NOMO-1 treated with DMSO at 0.1 percent for 48 hours (cell line): ENCODE results near the gene ISOC2.
"Not testable (repeated sequence)": the region's sequence is repeated elsewhere in the genome, so short reads cannot be mapped to it uniquely, and the experiment has no call there.

ENCODE experiments used
- DNase-seq: peaks from one replicate; lab custom pipeline; 2025; ENCODE audit not compliant: unreplicated experiment; lab: John Stamatoyannopoulos, UW

Gene ISOC2, protein sequence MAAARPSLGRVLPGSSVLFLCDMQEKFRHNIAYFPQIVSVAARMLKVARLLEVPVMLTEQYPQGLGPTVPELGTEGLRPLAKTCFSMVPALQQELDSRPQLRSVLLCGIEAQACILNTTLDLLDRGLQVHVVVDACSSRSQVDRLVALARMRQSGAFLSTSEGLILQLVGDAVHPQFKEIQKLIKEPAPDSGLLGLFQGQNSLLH

DNA sequence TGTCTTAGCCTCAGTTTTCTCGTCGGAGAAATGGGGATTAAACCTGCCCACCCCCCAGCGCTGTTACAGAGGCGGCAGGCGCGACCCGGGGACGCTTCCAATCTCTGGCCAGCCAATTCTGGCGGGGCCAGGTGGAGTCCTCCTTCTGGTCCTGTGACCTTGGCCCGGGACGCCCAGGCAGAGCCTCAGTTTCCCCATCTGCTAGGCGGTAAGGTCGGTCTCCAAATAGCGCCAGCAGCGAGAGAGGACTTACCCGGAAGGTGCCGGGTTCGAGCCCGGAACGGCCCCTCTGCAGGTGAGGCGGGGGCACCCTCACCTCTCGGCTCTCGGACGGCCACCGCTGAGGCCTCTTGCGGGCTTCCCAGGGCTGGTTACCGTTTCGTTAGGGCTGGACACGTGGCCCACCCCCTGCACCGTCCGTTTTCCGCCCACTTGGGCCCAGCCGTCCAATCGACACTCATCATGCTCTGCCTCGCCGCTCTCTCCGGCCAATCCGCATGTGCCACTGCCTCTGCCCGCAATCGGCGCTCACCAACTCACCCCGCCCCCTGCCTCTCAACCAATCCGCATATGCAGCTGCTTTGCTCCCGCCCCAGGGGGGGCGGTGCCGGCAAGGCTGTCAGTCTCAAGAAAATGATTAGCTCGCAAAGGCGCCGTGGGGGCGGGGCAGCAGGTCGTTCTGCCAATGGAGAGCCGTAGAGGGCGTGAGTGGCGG lies at the start of gene ISOC2:
TSS of gene ISOC2 (minus strand) at position 384 of the 715 bp plus-strand sequence. CDS start 5,156 bp downstream, outside the sequence.
- DNase-seq = peak; percentile 99

GRCh38 chr19:55508120-55508519 lies 46.7 kb upstream of the ISOC2 start:
- DNase-seq = no peak

GRCh38 chr19:55504981-55505380 lies 43.5 kb upstream of the ISOC2 start:
- no peak for DNase-seq

GRCh38 chr19:55504252-55504603 lies 42.8 kb upstream of the ISOC2 start:
- no peak for DNase-seq

DNA sequence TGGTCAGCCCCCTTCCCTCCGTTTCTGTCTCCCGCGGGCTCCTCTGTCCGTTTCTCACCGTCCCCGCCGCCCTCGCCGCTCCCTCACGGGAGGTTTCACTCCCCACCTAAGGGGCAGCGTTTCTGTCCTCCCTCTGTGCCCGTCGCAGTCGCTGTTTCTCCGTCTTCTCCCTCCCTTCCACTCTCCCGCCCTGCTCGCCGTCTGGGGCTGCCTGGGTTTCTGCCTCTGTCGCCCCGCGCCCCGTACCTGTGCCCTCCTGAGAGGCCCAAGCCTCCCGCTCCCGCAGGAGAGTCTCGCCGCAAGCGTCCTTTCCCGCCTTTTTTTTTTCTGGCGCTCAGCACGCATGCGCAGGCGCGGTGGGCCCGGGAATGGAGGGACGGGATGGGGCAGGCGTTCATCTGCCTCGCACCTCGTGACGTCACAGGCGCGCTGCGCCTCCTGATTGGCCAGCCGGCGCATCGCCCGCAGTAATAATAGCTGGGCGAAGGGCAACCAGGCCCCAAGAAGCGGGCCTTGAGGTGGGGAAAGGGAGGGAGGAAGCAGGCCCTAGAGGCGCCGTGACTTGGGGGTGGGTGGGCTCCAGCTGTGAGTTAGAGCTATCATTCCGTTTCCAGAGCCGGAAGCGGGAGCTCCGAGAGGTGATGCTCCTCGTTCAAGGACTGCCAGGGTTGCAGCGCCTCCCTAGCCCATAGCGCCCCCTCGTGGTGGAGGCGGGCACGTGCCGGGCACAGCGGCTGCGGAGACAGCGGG lies 42.2 kb upstream of the ISOC2 start:
- peak; percentile 87 for DNase-seq

- DNase-seq = no peak
These were observed 41.7 kb upstream of the ISOC2 start for GRCh38 chr19:55503157-55503501.

DNA sequence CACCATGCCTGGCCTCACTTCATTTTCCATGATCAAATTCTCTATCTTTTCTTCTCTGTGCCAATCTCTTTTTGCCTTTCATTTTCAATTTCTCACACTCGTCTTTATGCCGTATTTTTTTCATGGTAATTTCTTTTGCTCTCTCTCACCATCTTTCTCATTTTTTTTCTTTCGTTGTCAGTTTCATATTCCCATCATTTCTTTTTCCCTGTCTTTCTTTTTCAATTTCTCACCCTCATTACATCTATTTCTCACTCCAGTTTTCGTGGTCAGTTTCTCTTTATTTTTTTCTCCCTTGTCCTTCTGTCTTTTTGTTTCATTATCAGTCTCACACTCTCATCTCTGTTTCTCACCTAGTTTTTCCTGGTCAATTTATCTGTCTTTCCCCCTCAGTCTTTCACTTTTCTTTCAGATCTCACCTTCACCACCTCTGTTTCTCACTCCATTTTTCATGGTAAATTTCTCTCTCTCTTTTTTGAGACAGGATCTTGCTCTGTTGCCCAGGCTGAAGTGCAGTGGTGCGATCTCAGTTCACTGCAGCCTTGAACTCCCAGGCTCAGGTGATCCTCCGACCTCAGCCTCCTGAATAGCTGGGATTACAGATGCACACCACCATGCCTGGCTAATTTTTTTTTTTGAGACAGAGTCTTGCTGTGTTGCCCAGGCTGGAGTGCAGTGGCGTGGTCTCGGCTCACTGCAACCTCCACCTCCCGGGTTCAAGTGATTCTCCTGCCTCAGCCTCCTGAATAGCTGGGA lies 40.9 kb upstream of the ISOC2 start:
- DNase-seq = no peak

DNA sequence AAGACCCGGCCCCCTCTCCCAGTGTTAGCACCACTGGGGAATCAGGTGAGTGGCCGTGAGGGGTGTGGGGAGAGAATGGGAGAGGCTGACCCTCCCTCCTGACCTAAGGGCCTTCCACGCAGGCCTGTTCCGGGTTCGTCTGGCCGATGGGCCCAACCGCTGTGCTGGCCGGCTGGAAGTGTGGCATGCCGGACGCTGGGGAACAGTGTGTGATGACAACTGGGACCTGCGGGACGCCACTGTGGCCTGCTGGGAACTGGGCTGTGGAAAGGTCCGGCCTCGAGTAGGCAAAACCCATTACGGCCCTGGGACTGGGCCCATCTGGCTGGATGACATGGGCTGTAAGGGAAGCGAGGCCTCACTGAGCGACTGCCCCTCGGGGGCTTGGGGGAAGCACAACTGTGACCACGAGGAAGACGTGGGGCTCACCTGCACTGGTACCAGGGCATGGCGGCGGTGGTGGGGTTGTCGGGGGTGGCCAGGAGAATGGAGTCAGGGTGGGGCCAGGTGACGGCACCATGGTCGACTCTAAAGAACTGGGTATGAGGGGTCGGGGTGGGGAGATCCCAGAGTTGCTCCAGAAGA lies 39.0 kb upstream of the ISOC2 start:
- DNase-seq = no peak

GRCh38 chr19:55498246-55498840 lies 36.9 kb upstream of the ISOC2 start:
- DNase-seq = no peak

- DNase-seq = no peak
These were observed 36.3 kb upstream of the ISOC2 start for GRCh38 chr19:55497763-55498162.

DNA sequence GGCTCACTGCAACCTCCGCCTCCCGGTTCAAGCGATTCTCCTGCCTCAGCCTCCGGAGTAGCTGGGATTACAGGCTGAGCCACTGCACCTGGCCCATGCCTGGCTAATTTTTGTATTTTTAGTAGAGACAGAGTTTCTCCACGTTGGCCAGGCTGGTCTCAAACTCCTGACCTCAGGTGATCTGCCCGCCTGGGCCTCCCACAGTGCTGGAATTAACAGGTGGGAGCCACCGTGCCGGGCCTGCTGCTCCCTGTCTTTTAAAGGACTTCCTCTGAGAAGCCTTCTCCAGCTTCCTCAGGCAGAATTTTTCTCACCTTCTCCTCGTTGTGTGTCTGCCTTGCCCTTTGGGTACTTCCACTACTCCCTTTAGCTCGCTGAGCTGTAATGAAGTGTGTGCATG lies 35.4 kb upstream of the ISOC2 start:
- DNase-seq = not testable (repeated sequence)

DNA sequence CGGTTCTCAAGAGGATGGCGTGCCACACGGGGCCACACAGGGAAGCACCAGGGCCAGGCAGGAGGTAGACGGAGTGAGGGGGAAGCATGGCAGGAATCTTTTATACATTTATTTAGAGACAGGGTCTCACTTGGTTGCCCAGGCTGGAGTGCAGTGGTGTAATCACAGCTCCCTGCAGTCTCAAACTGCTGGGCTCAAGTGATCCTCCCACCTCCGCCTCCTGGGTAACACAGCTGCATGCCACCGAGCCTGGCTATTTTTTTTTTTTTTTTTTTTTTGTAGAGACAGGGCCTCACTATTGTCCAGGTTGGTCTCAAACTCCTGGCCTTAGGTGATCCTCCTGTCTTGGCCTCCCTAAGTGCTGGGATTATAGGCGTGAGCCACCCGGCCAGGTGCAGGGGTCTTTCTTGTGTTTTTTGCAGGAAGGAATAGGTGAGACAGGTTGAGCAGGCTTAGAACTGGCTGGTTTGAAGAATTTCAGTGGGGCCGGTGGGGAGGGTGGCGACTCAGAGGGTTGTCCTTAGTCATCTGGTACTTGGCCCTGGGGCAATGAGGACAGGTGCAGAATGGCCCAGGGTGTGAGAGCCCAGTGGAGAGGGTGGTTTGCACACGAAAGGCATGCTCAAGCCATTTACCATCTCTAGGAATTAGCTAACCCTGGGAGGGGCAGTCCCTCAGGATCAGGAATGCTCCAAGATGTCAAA lies 34.4 kb upstream of the ISOC2 start:
- no peak for DNase-seq

GRCh38 chr19:55494172-55494761 lies 32.8 kb upstream of the ISOC2 start:
- no peak for DNase-seq

DNA sequence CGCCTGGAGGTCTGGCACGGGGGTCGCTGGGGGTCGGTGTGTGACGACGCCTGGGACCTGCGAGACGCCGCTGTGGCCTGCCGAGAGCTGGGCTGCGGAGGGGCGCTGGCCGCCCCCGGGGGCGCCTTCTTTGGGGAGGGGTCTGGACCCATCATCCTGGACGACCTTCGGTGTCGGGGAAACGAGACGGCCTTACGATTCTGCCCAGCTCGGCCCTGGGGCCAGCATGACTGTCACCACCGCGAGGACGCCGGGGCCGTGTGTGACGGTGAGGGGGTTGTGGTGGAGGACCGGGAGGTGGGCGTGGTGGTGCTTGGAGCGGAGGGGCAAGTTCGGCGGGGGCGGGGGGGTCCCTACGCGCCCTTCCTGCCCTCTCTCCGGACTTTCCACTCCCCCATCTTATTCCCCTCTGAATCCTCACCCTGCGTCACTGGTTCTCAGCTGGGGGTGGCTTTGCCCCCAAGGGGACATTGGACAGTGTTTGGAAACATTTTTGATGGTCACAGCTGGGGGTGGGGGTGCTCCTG lies 32.3 kb upstream of the ISOC2 start:
- DNase-seq = no peak

DNA sequence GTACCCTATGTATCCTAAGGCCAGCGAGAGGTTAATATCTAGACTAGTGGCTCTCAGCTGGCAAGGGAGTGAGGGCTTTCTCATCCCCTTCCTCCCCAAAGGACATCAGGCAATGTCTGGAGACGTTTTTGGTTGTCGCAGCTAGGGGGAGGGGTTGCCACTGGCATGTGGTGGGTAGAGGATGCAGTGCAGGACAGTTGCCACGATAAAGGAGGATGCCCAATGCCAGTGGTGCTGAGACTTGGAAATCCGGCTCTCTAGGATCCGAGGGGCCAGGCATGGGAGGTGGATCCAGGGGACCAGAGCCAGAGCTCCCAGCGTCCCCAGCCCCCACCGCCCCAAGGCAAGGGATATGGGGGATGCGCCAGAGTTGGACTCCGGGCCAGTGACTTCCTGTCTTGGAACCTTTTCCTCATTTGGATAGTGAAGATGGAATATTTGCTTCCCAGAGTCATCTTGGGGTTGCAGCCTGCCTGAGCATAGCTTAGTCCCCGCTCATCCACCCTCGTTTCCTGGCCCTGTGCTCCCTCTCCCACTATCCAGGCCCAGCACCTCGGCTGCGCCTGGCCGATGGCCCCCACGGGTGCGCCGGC lies 31.7 kb upstream of the ISOC2 start:
- no peak for DNase-seq

DNA sequence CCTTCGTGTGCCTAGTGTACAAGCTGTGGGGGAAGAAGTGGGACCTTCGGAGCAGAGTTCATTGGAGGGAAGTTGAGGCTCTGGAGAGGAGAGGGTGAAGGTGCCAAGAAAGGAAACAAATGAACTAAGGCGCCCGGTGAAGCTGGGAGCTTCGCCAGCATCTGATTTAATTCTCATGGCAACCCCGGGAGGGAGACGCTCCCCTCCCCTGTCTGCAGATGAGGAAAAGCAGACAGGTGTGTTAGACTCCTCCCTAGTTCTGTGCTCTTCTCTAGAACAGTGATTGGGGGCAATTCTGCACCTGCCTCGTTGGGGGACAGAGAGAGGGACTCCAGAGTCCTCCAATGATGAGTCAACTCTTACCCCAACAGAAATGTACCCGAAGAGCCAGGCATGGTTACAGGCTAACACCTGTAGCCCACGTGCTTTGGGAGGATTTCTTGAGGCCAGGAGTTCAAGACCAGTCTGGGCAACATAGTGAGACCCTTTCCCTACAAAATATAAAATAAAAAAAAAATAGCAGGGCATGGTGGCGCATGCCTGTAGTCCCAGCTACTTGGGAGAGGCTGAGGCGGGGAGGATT lies 31.0 kb upstream of the ISOC2 start:
- no peak for DNase-seq

GRCh38 chr19:55491546-55492360 lies 30.3 kb upstream of the ISOC2 start:
- no peak for DNase-seq
